ENCODE measurements around the gene GJD4.
A peak's percentile ranks its signal among the peaks of the same experiment; 100 is the strongest.

Gene GJD4

DNA sequence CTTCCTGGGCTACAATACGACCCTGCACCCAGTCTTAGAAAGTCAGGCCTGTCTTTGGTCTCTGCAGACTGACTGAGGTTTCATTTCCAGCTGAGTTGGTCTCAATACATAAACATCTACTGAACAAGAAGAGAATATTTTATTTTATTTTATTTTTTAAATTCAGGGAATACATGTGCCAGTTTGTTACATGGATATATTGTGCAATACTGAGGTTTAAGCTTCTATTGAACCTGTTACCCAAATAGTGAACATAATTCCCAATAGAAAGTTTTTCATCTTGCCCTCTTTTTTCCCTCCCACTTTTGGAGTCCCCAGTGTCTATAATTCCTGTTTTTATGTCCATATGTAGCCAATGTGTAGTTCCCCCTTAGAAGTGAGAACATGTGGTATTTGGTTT, 26.3 kb downstream of the GJD4 start:
- no peak for DNase-seq (ENCODE audit: low read depth)

DNA sequence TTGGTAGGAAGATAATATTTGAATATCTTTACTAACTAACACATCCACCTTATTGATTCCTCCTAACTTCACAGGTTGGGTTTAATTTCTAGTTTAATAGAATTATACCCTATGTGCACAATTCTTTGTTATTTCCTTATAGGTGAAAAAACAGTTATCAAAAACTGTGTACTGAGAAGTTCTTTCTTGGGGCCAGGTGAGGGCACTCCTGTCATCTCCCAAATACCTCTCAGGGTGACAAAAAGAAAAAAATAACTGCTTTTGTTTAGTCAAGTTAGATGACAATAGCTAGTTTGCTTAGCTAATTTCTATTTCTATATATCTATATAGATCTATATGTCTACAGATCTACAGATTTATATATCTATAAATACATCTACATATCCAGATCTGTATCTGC, 26.9 kb downstream of the GJD4 start:
- no peak for DNase-seq (ENCODE audit: low read depth)

GRCh38 chr10:35633006-35633980, 28.2 kb downstream of the GJD4 start:
- DNase-seq (ENCODE audit: low read depth), result no peak

DNA sequence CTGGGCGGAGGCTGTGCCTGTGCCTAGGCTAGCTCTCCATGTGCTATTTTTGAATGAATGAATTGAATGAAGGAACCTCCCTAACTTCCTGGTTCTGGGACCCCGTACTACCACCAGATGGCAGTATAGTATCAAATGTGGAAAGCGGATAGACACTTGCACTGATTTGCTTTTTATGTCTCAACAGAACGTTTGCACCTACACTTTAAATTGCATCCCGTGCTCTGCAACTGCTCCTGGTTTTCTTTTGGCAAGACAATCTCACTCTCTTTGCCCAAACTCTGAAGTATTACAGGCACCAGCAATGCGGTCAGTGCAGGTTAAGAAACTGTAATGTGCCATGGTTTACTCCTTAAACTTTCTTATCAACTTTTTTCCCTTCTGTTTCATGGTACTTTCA, 30.4 kb downstream of the GJD4 start:
- no peak for DNase-seq (ENCODE audit: low read depth)

- DNase-seq (ENCODE audit: low read depth), result no peak
These were observed 31.8 kb downstream of the GJD4 start for GRCh38 chr10:35636956-35637355.

DNA sequence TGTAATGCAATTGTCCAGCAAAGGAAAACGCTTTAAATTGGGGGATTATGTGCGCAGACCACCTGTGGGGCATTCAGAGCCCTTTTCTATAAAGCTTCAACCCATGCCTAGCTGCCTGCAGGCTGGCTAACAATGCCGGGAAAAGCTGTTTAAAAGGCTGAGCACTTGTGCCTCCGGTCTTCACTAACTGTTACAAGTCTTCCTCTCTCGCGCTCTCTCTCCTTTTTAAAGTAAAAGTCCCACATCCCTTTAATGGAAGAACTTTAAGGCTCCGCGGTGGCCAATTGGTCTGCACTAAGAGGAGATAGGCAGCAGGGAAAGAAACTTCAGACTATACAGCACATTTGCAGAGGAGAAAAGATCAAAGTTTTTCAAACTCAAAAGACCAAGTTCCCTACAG, 32.3 kb downstream of the GJD4 start:
- no peak for DNase-seq (ENCODE audit: low read depth)

GRCh38 chr10:35638101-35638500, 33.0 kb downstream of the GJD4 start:
- DNase-seq (ENCODE audit: low read depth), result no peak

- no peak for DNase-seq (ENCODE audit: low read depth)
These were observed 34.0 kb downstream of the GJD4 start for GRCh38 chr10:35639021-35639727.

GRCh38 chr10:35639728-35640401, 34.7 kb downstream of the GJD4 start:
- DNase-seq (ENCODE audit: low read depth), result no peak

DNA sequence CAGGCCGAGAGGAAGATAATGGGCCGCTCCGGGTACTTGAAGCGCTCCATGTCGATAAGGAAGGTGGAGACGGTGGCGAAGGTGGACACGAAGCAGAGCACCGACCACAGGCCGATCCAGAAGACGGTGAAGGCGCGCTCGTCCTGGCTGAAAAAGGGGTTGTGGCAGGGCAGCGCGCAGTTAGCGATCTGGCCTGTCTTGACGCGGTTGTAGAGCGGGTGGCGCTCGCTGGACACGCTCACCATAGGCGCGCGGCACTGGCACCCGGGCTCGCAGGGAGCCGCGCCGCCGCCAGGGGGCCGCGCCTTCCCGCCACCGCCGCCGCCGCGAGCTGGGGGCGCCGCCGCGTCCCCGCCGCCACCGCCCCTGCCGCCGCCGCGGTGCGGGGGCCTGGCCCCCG, 35.3 kb downstream of the GJD4 start:
- no peak for DNase-seq (ENCODE audit: low read depth)

DNA sequence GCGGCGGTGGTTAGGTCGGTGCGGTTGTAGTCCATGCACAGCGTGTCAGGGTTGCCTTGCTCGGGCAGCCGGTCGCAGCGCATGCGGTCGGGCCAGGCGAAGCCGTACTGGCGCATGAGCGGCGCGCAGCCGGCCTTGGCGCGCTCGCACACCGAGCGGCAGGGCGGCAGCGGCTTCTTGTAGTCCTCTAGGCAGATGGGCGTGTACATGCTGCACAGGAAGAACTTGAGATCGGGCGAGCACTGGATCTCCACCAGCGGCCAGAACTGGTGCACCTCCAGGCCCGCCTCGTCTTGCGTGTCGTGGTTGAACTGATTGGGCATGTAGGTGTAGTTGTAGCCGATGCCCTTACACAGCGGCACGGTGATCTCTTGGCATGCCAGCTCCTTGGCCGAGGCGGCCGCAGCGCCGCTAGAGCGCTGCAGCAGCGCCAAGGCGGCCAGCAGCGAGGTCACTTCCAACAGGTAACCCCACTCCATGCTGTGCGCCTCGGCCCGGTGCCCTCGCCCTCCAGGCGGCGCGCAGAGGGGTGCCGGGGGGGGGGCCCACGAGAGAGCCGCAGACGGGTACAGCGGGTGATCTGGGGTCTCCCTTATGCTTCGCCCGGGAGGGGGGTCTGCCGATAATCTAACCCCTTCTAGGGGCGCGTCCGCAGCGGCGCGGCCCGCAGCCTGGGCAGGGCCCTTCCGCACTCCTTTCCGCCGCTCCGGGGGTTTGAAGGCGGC, 36.0 kb downstream of the GJD4 start:
- no peak for DNase-seq (ENCODE audit: low read depth)

DNA sequence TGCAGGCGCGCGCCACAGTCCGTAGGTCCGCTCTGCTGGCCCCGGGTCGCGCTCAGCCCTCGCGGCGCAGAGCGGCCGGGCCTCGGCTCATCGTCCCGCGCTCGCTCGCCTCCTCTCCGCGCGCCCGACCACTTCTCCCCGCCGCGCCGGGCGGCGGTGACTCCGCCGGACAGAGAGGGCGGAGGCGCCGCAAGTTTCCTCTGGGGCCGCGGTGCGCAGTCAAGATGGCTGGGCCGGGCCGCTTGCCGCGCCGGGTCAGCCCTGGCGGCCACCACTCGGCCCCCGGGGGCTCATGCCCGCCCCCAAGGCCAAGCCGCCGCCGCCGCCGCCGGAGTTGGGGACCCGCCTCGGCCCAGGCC, 36.5 kb downstream of the GJD4 start:
- DNase-seq (ENCODE audit: low read depth), result no peak

DNA sequence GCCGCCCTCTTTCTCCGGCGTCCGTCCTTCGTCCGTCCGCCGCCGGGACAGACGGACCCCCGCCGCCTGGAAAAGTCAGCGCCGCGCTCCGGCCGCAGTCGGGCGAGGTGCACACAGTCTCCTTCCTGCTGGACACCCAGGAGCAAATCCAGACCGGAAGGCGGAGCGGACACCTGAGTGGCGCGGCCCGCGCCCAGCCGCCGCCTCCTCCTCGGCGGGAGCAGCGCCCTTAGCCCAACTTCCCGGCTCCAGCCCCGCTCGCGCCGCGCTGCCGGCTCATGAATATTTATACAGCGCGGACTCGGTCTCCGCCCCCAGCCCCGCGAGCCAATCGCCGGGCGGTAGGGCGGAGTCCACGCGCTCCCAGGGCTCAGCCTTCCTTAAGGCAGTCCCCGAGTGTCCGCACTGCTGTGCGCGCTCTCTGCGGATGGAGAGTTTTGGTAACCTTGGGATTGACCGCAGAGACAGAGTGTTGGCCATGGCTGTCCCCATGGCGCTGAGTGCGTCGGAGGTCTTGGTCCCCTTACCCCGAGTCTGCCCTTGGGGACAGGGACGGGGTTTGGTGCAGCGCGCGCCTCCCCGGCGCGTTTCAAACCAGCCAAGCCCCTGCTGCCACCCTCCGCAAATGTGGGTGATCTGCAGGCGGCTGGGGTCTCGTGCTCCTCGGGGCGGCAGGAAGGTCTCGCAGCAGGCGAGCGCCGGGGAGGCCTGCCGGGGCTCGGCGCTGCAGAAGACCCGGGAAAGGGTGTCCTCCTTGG, 37.1 kb downstream of the GJD4 start, which contains the start of gene FZD8:
Gene FZD8 (minus strand): TSS at position 262 of the 758 bp plus-strand sequence. CDS start 867 bp downstream, outside the sequence.
- peak; percentile 43 for DNase-seq (ENCODE audit: low read depth)

DNA sequence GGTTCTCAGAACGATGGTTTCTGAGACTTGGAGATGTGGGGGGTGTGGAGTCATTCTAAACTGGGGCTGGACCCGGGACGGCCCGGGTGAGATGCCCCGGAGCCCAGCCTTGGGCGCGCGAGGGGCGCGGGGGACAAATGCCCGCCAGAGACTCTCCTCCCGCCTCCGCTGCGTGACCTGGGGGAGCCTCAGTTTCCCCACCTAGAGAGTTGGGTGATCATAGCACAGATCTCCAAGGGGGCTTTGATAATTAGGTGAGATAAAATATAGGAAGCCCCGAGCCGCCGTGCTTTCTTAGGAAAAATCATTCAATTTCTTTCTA, 37.6 kb downstream of the GJD4 start:
- no peak for DNase-seq (ENCODE audit: low read depth)

DNA sequence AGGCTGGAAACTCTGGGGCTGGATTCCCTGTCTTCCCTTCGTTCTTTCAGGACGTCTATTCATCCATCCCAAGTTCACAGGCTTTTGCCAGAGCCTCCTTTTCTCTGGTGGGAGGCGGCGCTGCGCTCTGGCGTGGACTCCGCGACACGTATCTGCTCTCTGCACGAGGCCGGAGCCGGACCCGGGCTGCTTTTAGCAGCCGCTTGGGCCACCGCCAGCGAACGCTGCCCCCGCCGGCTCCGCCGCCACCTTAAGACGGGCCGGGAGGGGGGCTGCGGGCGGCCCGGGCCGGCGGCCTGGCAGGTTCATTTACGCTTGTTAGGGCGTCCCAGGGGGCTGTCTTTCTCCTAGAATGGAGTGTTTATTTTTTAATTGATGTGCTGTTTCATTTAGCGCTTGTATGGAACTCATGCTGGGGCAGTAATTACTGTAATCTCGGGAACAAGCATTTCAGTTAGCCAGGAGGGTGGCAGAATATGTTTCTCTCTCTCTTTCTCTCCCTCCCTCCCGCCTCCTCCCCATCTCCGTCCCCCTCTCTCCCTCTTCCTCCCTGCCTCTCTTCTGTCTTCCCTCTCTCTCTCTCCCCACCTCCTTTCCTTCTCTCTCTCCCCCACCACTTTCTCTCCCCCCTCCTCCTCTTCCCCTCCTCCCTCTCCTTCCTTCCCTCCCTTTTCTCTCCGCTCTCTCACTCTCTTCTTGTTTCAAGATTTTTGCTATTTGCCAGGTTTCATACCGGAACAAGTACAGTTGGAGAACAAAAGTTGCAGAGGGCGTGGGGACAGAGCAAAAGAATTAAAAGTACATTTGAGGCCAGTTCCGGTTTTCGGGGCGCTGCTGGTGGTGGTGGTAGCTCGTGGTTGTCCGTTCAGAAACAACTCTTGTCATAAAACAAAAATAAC, 38.3 kb downstream of the GJD4 start:
- no peak for DNase-seq (ENCODE audit: low read depth)

DNA sequence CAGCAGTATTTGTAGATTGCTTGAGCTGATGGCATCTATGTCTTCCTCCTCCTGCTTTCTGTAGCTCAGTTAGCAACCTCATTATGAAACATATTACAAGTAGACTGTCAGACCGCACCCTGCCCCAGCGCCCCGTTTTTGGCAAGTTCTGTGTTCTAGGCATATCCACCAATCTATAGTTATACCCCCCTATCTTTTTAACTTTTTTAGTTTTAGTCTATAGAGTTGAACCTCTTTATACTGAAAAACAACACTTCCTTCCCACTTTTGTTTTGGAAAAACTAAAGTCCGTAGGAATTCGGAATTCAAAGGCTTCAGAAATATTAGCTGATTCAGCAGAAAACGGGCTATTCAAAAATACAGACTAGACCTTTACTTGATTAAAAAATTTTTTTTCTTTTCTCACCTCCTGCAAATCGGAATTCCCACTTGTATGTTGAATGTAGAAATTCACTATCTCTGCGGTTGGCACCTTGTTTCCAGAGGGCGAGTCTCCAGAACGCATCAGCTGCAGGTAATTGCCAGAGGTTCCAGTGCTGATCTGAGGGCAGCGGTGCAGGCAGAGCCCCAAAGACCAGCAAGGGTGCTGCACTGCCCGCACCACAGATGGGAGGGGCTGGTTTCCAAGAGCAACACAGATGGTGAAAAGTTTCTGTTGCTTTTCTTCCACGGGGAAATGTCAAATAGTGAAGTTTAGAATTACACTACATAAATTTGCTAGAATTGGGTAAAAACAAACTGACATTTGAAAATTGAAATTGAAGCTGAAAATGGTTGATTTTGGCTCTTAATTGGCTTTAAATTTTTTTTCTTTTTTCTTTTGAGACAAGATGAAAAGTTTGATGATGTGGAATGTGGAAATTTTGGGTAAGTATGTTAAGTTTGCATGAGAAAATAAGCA, 39.2 kb downstream of the GJD4 start:
- DNase-seq (ENCODE audit: low read depth), result no peak

- DNase-seq (ENCODE audit: low read depth), result no peak
These were observed 45.8 kb downstream of the GJD4 start for GRCh38 chr10:35650894-35651293.

DNA sequence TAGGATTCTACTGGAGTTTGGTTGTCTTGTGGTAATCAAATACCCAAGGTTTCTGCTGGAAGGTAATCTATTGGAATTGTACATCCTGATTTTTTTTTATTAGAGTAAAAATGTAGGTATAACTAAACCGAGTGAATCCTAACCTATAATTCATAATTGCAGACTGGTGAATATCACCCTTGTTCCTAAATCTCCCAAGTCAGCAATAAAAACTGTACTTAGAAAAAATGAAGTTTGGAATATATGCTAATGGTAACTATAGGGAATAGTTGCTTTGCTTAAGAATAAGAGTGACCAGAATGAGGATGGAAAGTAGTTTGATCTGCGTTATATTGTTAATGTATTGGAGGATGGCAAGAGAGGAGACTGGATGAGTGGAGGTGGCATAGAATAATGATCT, 47.7 kb downstream of the GJD4 start:
- DNase-seq (ENCODE audit: low read depth), result no peak

- DNase-seq (ENCODE audit: low read depth), result no peak
These were observed 52.5 kb downstream of the GJD4 start for GRCh38 chr10:35657621-35658020.

Data from stimulated activated CD8-positive, alpha-beta memory T cell treated with anti-CD3 and anti-CD28 coated beads, Interleukin-7, amount 100 ng/mL, for 24 hours (primary cell).